Measurements from ENCODE around the gene ELL3.
A peak's percentile ranks its signal among the peaks of the same experiment; 100 is the strongest.
"Not testable (repeated sequence)": the region's sequence is repeated elsewhere in the genome, so short reads cannot be mapped to it uniquely, and the experiment has no call there.

Gene ELL3, protein sequence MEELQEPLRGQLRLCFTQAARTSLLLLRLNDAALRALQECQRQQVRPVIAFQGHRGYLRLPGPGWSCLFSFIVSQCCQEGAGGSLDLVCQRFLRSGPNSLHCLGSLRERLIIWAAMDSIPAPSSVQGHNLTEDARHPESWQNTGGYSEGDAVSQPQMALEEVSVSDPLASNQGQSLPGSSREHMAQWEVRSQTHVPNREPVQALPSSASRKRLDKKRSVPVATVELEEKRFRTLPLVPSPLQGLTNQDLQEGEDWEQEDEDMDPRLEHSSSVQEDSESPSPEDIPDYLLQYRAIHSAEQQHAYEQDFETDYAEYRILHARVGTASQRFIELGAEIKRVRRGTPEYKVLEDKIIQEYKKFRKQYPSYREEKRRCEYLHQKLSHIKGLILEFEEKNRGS

DNA sequence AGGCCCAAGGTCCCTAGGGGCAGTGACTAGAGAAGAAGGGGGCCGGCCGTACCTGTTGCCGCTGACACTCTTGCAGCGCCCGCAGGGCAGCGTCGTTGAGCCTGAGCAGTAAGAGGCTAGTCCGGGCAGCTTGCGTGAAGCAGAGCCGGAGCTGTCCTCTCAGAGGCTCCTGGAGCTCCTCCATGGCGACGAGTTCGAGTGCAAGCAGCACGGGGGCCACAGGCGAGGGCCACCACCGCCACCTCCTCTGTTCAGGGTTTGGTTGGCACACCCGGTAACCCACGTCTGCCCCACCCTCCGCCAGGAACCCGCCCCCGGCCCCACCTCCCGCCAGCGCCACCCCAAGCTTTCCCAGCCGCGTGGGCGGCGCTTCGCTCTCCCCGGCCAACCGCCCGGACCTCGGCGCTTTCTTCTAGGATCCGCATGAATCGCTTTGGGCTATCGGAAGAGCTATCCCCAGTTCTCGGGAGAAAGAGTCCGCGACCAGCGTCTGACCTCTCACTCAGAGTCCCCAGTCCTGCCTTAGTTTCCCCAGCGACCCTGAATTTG, at the start of gene ELL3:
Gene ELL3 (minus strand): TSS at position 249 of the 549 bp plus-strand sequence. CDS start 65 bp downstream, at position 184.
- Histone ChIP-seq H3K9me3 (no peaks in the 10 kb centered on the region), H3K9ac (peak within 1 kb of the TSS; percentile 82), H3K27ac (peak within 1 kb of the TSS; percentile 86), H3K36me3 (peaks cover 27% of the 10 kb centered on the region), H3K27me3 (no peaks in the 10 kb centered on the region), H3K4me3 (peak within 1 kb of the TSS; percentile 67), H3K4me2 (peak within 1 kb of the TSS; percentile 93), H3K4me1 (peaks cover 39% of the 10 kb centered on the region), H4K20me1 (peaks cover 49% of the 10 kb centered on the region)
- no peak for TF ChIP-seq Cebpa-rat (IDR thresholded peaks at IDR 0.05)

DNA sequence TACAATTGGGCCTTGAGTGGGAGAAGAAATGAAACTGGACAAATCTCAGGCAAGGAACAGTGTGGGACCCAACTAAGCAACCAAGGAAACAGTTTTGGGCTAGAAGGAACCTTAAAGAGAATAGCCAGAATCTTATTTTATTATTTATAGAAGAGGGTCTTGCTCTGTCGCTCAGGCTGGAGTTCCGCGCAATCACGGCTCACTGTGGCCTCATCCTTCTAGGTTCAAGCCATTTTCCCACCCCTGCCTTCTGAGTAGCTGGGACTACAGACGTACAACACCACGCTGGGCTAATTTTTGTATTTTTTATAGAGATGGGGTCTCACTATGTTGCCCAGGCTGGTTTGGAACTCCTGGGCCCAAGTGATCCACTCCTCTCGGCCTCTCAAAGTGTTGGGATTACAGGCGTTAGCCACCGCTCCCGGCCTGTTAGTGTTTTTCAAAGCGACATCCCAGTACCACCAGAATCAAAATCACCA, 49.3 kb upstream of the ELL3 start:
- Histone ChIP-seq H3K9me3 (no peaks in the 10 kb centered on the region), H3K4me2 (peak overlapping the region; percentile 82), H3K36me3 (peaks cover 20% of the 10 kb centered on the region; the same call in 1 of the 2 replicates), H3K4me3 (peak overlapping the region; percentile 76), H3K27ac (peak overlapping the region; percentile 84), H3K27me3 (no peaks in the 10 kb centered on the region), H4K20me1 (peaks cover under 1% of the 10 kb centered on the region; the same call in 1 of the 2 replicates), H3K9ac (peak overlapping the region; percentile 85), H3K4me1 (peaks cover 82% of the 10 kb centered on the region)
- no peak for TF ChIP-seq Cebpa-rat (IDR thresholded peaks at IDR 0.05)

DNA sequence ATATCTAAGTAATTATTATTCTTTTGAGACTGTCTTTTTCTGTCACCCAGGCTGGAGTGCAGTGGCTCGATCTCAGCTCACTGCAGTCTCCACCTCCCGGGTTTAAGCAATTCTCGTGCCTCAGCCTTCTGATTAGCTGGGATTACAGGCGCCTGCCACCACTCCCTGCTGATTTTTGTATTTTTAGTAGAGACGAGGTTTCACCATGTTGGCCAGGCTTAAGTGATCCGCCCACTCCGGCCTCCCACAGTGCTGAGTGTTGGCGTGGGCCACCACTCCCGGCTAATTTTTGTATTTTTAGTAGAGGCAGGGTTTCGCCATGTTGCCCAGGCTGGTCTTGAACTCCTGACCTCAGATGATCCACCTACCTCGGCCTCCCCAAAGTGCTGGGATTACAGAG, 48.5 kb upstream of the ELL3 start:
- H3K27ac ChIP-seq, H3K27me3 ChIP-seq: not testable (repeated sequence)
- H3K4me3 ChIP-seq, result 0 out of 2 replicates have a peak overlapping the region, but pooled peaks have one; percentile 82

DNA sequence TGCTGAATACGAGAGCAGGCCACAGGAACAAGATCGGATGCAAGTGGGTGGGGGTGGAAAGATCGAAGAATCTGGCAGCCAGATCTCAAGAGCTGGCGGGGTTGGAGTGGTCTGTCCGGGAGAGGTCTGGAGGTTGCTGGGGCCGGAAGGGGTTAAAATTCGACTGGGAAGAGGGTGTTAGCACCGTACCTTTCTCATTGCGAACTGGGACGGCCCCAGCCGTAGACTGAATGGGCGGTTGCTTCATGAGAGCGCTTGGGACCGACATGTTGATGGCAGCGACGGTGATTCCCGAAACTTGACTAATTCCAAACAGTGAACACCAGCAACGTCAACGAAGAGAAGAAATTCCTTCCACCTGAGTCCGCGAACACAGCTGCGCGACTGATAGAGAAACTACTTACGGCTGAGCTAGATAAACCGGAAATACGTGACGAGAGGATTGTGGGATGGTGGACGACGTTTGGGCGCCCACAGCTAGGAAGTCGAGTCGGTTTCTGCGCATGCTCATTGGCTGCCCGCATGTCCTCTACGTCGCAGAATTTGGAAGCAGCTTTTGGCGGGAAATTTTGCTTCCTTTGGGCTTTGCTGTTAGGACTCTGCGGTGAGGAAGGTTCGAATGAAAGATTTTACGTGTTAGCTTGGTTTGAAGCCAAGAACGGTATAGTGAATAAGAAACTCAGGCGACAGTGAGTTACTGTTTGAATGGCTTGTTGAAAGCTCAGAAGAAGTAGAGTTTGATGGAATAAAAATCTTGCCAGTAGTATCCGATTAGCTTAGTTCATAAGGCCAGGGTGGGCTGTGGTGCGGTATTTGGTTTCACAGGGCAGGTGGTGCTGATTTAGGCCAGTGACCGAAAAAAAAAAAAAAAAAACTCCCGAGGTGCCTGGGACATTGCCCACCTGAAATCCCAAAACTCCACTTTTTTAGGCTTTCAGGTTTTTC, 47.8 kb upstream of the ELL3 start, which contains the start of gene MFAP1:
Gene MFAP1 (minus strand): TSS at position 389 of the 945 bp plus-strand sequence. CDS start 121 bp downstream, at position 268.
- Histone ChIP-seq H3K27me3 (no peaks in the 10 kb centered on the region), H3K27ac (peak within 1 kb of the TSS; percentile 88), H3K36me3 (peaks cover 25% of the 10 kb centered on the region), H3K9ac (peak within 1 kb of the TSS; percentile 90), H3K4me1 (peaks cover 67% of the 10 kb centered on the region), H4K20me1 (peaks cover 15% of the 10 kb centered on the region), H3K4me2 (peak within 1 kb of the TSS; percentile 87), H3K9me3 (no peaks in the 10 kb centered on the region), H3K4me3 (peak within 1 kb of the TSS; percentile 82)
- TF ChIP-seq Cebpa-rat (IDR thresholded peaks at IDR 0.05), result no peak

More for the DNA sequence above, 48.5 kb upstream of the ELL3 start:
- Histone ChIP-seq H3K4me2 (peak overlapping the region; percentile 87), H3K36me3 (peaks cover 26% of the 10 kb centered on the region), H3K4me1 (peaks cover 74% of the 10 kb centered on the region)
- not testable (repeated sequence) for H4K20me1 ChIP-seq, H3K9me3 ChIP-seq, H3K9ac ChIP-seq

DNA sequence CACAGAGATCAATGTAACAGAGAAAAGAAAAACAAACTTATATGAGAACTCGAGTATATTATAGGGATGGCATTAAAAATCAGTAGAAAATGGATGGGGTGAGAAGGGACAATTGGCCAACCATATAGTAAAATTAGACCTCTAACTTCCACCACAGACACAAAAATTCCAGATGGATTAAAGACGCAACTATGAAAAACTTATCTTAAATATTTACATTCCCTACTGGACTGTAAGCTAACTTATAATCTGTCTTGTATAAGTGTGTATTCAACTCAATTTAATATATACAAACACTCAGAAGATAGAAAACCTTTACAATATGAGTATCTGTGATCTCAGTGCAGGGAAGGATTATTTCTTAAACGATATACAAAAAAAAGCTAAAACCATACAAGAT, 44.7 kb upstream of the ELL3 start:
- Histone ChIP-seq H3K27me3 (no peaks in the 10 kb centered on the region), H3K9me3 (no peaks in the 10 kb centered on the region), H3K4me1 (peaks cover 61% of the 10 kb centered on the region), H4K20me1 (peaks cover 41% of the 10 kb centered on the region), H3K27ac (no peak overlapping the region), H3K4me2 (peak overlapping the region; percentile 87), H3K9ac (no peak overlapping the region), H3K36me3 (peaks cover 46% of the 10 kb centered on the region), H3K4me3 (no peak overlapping the region)
- no peak for TF ChIP-seq Cebpa-rat (IDR thresholded peaks at IDR 0.05)

DNA sequence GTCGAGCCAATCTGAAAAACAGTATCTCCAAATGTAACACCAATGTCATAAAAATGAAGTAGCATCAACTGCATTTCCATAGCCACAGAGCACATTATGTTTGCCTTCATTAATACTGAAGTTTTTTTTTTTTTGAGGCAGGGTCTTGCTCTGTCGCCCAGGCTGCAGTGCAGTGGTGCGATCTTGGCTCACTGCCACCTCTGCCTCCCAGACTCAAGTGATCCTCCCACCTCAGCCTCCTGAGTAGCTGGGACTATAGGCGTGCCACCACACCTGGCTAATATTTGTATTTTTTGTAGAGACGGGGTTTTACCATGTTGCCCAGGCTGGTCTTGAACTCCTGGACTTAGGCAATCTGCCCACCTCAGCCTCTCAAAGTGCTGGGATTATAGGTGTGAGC, 38.3 kb upstream of the ELL3 start:
- Histone ChIP-seq H4K20me1 (peaks cover 31% of the 10 kb centered on the region), H3K4me1 (peaks cover 22% of the 10 kb centered on the region), H3K36me3 (peaks cover 93% of the 10 kb centered on the region)
- not testable (repeated sequence) for H3K9ac ChIP-seq, H3K9me3 ChIP-seq, H3K27ac ChIP-seq, H3K27me3 ChIP-seq, H3K4me2 ChIP-seq, H3K4me3 ChIP-seq

DNA sequence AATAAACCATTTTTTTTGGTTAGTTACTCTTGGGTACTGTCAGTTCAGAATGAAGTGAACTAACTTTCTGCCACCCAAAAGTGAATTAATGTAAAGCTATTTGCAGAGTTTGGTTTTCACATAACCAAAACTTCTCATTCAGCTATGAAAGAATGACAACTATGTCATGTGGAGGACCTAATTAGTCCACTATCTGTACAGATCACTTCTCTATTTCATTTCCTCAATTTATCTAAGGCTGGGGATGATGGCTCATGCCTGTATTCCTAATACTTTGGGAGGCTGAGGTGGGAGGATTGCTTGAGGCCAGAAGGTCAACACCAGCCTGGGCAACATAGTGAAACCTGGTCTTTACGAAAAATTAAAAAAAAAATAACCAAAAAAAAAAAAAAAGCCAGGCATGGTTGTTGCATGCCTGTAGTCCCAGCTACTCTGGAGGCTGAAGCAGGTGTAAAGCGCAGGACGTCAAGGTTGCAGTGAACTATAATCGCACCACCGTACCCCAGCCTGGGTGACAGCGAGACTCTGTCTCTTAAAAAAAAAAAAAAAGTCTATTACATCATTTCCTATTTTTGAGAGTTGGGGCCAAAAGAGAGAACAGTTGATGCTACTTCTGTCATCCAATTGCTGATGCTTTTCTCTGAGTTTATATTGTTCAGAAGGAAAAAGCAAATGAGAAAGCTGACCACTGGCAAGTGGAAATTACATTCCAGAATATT, 32.4 kb upstream of the ELL3 start:
- Histone ChIP-seq H4K20me1 (no peaks in the 10 kb centered on the region), H3K4me1 (no peaks in the 10 kb centered on the region), H3K27ac (0 out of 2 replicates have a peak overlapping the region, but pooled peaks have one; percentile 13), H3K4me3 (no peak overlapping the region), H3K36me3 (peaks cover 100% of the 10 kb centered on the region), H3K9me3 (no peaks in the 10 kb centered on the region), H3K9ac (no peak overlapping the region), H3K4me2 (no peak overlapping the region), H3K27me3 (no peaks in the 10 kb centered on the region)
- TF ChIP-seq Cebpa-rat (IDR thresholded peaks at IDR 0.05), result no peak

DNA sequence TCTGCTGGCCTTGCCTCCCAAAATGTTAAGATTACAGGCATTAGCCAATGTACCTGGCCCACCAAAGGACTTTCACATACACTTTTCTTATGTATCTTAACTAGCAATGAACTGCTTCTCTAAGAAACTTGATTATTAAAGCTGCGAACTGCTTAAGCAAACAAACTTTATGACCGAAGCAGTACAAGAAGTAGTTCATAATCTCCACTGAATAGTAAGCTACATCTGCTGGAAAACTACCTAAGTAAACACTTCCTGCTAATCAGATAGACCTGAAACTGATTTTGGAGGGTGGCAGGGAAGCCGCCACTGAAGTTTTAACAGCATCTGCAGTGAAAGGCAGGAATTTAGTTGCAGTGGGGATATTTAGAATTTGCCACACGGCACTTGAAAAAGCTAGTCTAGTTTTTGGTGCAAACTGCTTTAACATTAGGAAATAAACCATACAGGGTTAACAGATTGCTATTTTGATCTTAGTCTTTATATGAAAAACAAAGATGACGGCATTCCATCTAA, 31.7 kb upstream of the ELL3 start:
- H3K9ac ChIP-seq, result no peak overlapping the region
- H3K4me3 ChIP-seq, result no peak overlapping the region
- no peak overlapping the region for H3K27ac ChIP-seq
- no peak for TF ChIP-seq Cebpa-rat (IDR thresholded peaks at IDR 0.05)
- H3K9me3 ChIP-seq, result no peaks in the 10 kb centered on the region
- no peak overlapping the region for H3K4me2 ChIP-seq
- no peaks in the 10 kb centered on the region for H3K27me3 ChIP-seq
- peaks cover 100% of the 10 kb centered on the region for H3K36me3 ChIP-seq
- no peaks in the 10 kb centered on the region for H4K20me1 ChIP-seq
- H3K4me1 ChIP-seq, result no peaks in the 10 kb centered on the region

DNA sequence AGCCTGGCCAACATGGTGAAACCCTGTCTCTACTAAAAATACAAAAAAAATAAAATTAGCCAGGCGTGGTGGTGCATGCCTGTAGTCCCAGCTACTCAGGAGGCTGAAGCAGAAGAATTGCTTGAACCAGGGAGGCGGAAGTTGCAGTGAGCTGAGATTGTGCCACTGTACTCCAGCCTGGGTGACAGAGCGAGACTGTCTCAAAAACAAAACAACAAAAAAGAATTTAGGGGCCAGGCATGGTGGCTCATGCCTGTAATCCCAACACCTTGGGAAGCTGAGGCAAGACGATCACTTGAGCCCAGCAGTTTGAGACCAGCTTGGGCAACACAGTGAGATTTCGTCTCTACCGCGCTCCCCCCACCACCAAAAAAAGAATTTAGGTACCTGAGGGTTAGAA, 25.9 kb upstream of the ELL3 start:
- H3K27me3 ChIP-seq, H3K4me3 ChIP-seq, H3K9ac ChIP-seq, H4K20me1 ChIP-seq, H3K27ac ChIP-seq, H3K9me3 ChIP-seq, H3K4me2 ChIP-seq: not testable (repeated sequence)
- Histone ChIP-seq H3K36me3 (peaks cover 89% of the 10 kb centered on the region), H3K4me1 (peaks cover 29% of the 10 kb centered on the region)
